Stimulated activated CD8-positive, alpha-beta memory T cell treated with anti-CD3 and anti-CD28 coated beads, Interleukin-7, amount 100 ng/mL, for 24 hours (primary cell): Measurements from ENCODE around the gene CHRNA1.

Experiments
- DNase-seq: peaks from one replicate; pipeline ENCODE4 v3.0.0-alpha.2; 2020; ENCODE audit warnings: low read depth

The CHRNA1 gene

GRCh38 chr2:174764280-174765255, at the start of gene CHRNA1:
Gene CHRNA1, minus strand, starts transcription at chr2:174764472. Its CDS starts 78 bp downstream, at chr2:174764394.
- no peak for DNase-seq

GRCh38 chr2:174812037-174812436, 47.8 kb upstream of the CHRNA1 start:
- no peak for DNase-seq

- no peak for DNase-seq
Observed at GRCh38 chr2:174807931-174808330, 43.7 kb upstream of the CHRNA1 start.

- no peak for DNase-seq
Observed at GRCh38 chr2:174805803-174806202, 41.5 kb upstream of the CHRNA1 start.

GRCh38 chr2:174802459-174802858, 38.2 kb upstream of the CHRNA1 start:
- DNase-seq, result no peak

- DNase-seq, result no peak
Observed at GRCh38 chr2:174800436-174801205, 36.3 kb upstream of the CHRNA1 start.

- DNase-seq, result no peak
Observed at GRCh38 chr2:174798801-174799200, 34.5 kb upstream of the CHRNA1 start.

- no peak for DNase-seq
Observed at GRCh38 chr2:174797781-174798276, 33.6 kb upstream of the CHRNA1 start.

- no peak for DNase-seq
Observed at GRCh38 chr2:174796319-174796771, 32.1 kb upstream of the CHRNA1 start.

GRCh38 chr2:174794851-174795374, 30.6 kb upstream of the CHRNA1 start:
- DNase-seq, result no peak

GRCh38 chr2:174792309-174793025, 28.2 kb upstream of the CHRNA1 start:
- no peak for DNase-seq

- DNase-seq, result no peak
Observed at GRCh38 chr2:174791746-174792280, 27.5 kb upstream of the CHRNA1 start.

- no peak for DNase-seq
Observed at GRCh38 chr2:174791020-174791419, 26.7 kb upstream of the CHRNA1 start.

GRCh38 chr2:174789001-174789400, 24.7 kb upstream of the CHRNA1 start:
- no peak for DNase-seq

GRCh38 chr2:174788291-174788929, 24.1 kb upstream of the CHRNA1 start:
- no peak for DNase-seq

- no peak for DNase-seq
Observed at GRCh38 chr2:174787487-174788205, 23.4 kb upstream of the CHRNA1 start.

GRCh38 chr2:174786066-174786725, 21.9 kb upstream of the CHRNA1 start:
- no peak for DNase-seq

- DNase-seq, result no peak
Observed at GRCh38 chr2:174785481-174785880, 21.2 kb upstream of the CHRNA1 start.

- DNase-seq, result no peak
Observed at GRCh38 chr2:174784909-174785308, 20.6 kb upstream of the CHRNA1 start.

GRCh38 chr2:174784316-174784715, 20.0 kb upstream of the CHRNA1 start:
- DNase-seq, result no peak
